ENCODE results near the gene MLEC. TPM values are rescaled to one million over a fixed set of nuclear protein-coding genes. Genes with fewer than 3 reads are reported as not detected.
A peak's percentile ranks its signal among the peaks of the same experiment; 100 is the strongest.

The MLEC gene
- total RNA-seq, 1 experiment from 2014 or later = 181 TPM

GRCh38 chr12:120726510-120726793 lies 39.5 kb downstream of the MLEC start:
- H3K27ac Mint-ChIP-seq = no peak overlapping the region; a peak in 1 of 7 replicates
- Histone ChIP-seq H2BK20ac (ENCODE audit: low read depth, low read length, poor library complexity, severe bottlenecking) (no peak overlapping the region), H3K18ac (ENCODE audit: insufficient read length, low read depth, low read length) (no peak overlapping the region), H4K5ac (ENCODE audit: insufficient read length, low read depth, low read length) (no peak overlapping the region), H2BK120ac (ENCODE audit: low read depth, low read length, poor library complexity, severe bottlenecking) (no peak overlapping the region), H3K4ac (ENCODE audit: low read depth, low read length) (no peak overlapping the region), H3K4me2 (ENCODE audit: insufficient read depth, insufficient read length, low read length) (peak overlapping the region; percentile 73), H4K8ac (replicated peaks; ENCODE audit: insufficient read length, low read depth, low read length) (no peak overlapping the region), H4K20me1 (ENCODE audit: control insufficient read depth, insufficient read depth, insufficient read length) (no peaks in the 10 kb centered on the region), H3K23ac (ENCODE audit: insufficient read length, low read depth, low read length) (no peak overlapping the region), H3K79me1 (ENCODE audit: insufficient read depth, low read depth, low read length, poor library complexity, severe bottlenecking) (no peaks in the 10 kb centered on the region), H3K23me2 (ENCODE audit: insufficient read length, low read depth, low read length, poor library complexity, severe bottlenecking) (peaks cover 5% of the 10 kb centered on the region), H3K4me1 (ENCODE audit: insufficient read depth, low read length) (no peaks in the 10 kb centered on the region), H3K56ac (ENCODE audit: insufficient read length, low read depth, low read length) (no peak overlapping the region), H2AFZ (ENCODE audit: low read length) (no peak overlapping the region), H3K9me3 (ENCODE audit: control insufficient read depth, low read depth, low read length) (no peaks in the 10 kb centered on the region), H3K9ac (ENCODE audit: extremely low read depth, insufficient read length, low read length) (no peak overlapping the region), H2BK5ac (ENCODE audit: insufficient read length, low read length) (no peak overlapping the region), H4K91ac (ENCODE audit: insufficient read length, low read depth, low read length) (no peak overlapping the region), H3K27ac (ENCODE audit: insufficient read length, low read depth, low read length) (no peak overlapping the region), H2BK12ac (ENCODE audit: insufficient read length, low read depth, low read length) (no peak overlapping the region), H3K27me3 (ENCODE audit: insufficient read depth, low read length) (no peaks in the 10 kb centered on the region), H3K79me2 (ENCODE audit: insufficient read depth, low read length) (0 out of 2 replicates have a peak, but pooled peaks cover 2% of the 10 kb centered on the region), H3K14ac (ENCODE audit: insufficient read depth, low read length) (no peak overlapping the region), H2BK15ac (ENCODE audit: low read depth, low read length) (no peak overlapping the region), H2AK5ac (ENCODE audit: insufficient read length, low read length) (no peak overlapping the region), H3T11ph (ENCODE audit: low read length) (no peak overlapping the region)
- no peak for TF ChIP-seq CTCF (conservative IDR thresholded peaks at IDR 0.05)
- peaks cover 15 to 45% (median 42%) of the 10 kb centered on the region in 3 experiments for H3K36me3 Mint-ChIP-seq (ENCODE audit: insufficient read depth in 1 of 3, low read depth in 3 of 3)
- WGBS (ENCODE audit: extremely low coverage, insufficient read length, low lambda C conversion rate) = no CpG with 5 or more reads among the region's 9 CpGs
- H3K9me3 Mint-ChIP-seq = no peaks in the 10 kb centered on the region; a peak in 1 of 5 replicates
- peaks cover 7% of the 10 kb centered on the region; the same call in 1 of the 2 replicates for H3K27me3 Mint-ChIP-seq (ENCODE audit: low read depth)
- peak overlapping the region; percentile 79 to 86 for H3K4me3 Mint-ChIP-seq
- H3K4me1 Mint-ChIP-seq = peaks cover 14 to 17% of the 10 kb centered on the region in 2 experiments
- DNase-seq = no peak
